Endothelial cell of umbilical vein (primary cell): Measurements from ENCODE around the gene CELA3B.
"Not testable (repeated sequence)": the region's sequence is repeated elsewhere in the genome, so short reads cannot be mapped to it uniquely, and the experiment has no call there.

ENCODE experiments used
- CTCF ChIP-seq, 2 donors: IDR thresholded peaks; 1 replicate in 1 of 2; 2 replicates in 1 of 2; pipeline ENCODE4 v1.5.1; 2011; ENCODE audit warnings: low read length in 2 of 2, mild to moderate bottlenecking in 2 of 2, moderate library complexity in 2 of 2, control low read depth in 1 of 2, inconsistent platforms in 1 of 2, low read depth in 1 of 2; ENCODE audit not compliant: insufficient read depth in 1 of 2; ENCODE audit errors: extremely low read depth in 1 of 2
- EZH2 ChIP-seq: IDR thresholded peaks from 2 replicates; pipeline ENCODE4 v1.6.1; 2012; ENCODE audit warnings: borderline replicate concordance, low read depth, mild to moderate bottlenecking, moderate library complexity, low read length, inconsistent platforms; ENCODE audit not compliant: severe bottlenecking
- MYC ChIP-seq: IDR thresholded peaks from one replicate; pipeline ENCODE4 v1.6.1; 2011; ENCODE audit warnings: mild to moderate bottlenecking, low read depth, low read length
- POLR2A ChIP-seq: IDR thresholded peaks from 2 replicates; pipeline ENCODE4 v1.6.1; 2012; ENCODE audit warnings: low read depth, mild to moderate bottlenecking, control low read depth, low read length
- POLR2AphosphoS5 ChIP-seq: IDR thresholded peaks from 2 replicates; pipeline ENCODE4 v1.6.1; 2012; ENCODE audit warnings: low read depth, mild to moderate bottlenecking, control low read depth, low read length, moderate library complexity; ENCODE audit not compliant: insufficient read depth
- TF ChIP-seq, protein P1 (sequence below): IDR thresholded peaks from 2 replicates; pipeline ENCODE4 v1.6.1; 2011; ENCODE audit not compliant: insufficient read depth, insufficient read length

GRCh38 chr1:21970523-21970922, 6.3 kb upstream of the CELA3B start:
- not testable (repeated sequence) for TF ChIP-seq CTCF (IDR thresholded peaks at IDR 0.05; ENCODE audit: extremely low read depth in 1 of 2, insufficient read depth in 1 of 2, low read depth in 1 of 2, low read length in 2 of 2); POLR2A; EZH2; POLR2AphosphoS5; MYC
- TF ChIP-seq, protein P1, sequence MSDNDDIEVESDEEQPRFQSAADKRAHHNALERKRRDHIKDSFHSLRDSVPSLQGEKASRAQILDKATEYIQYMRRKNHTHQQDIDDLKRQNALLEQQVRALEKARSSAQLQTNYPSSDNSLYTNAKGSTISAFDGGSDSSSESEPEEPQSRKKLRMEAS, result not testable (repeated sequence)
